Astrocyte of the cerebellum (primary cell): ENCODE results near the gene EHBP1L1.

Source experiments
- DNase-seq: peaks from one replicate; pipeline ENCODE4 v3.0.0-alpha.2; 2011; ENCODE audit warnings: low read depth
- H3K4me3 ChIP-seq: 2 replicates; pipeline ENCODE4 v1.5.1; 2011; ENCODE audit warnings: mild to moderate bottlenecking, low read depth, low read length, moderate library complexity
- in situ Hi-C: cut with HindIII; loops from 2 replicates; pipeline ENCODE4 v1.10.0; 2017; ENCODE audit warnings: low sequenced_read_pairs
- TF ChIP-seq, protein P1 (sequence below): IDR thresholded peaks from 2 replicates; pipeline ENCODE4 v1.5.1; 2012; ENCODE audit warnings: low read length, low read depth, moderate library complexity, mild to moderate bottlenecking; ENCODE audit errors: missing control alignments

EHBP1L1 gene

GRCh38 chr11:65599216-65599954, 23.5 kb downstream of the EHBP1L1 start:
- no peak overlapping the region for H3K4me3 ChIP-seq
- in situ Hi-C loops = no loop called here

GRCh38 chr11:65599955-65600246, 24.0 kb downstream of the EHBP1L1 start:
- in situ Hi-C loops = no loop called here
- no peak for DNase-seq
- H3K4me3 ChIP-seq = no peak overlapping the region
- TF ChIP-seq, protein P1, sequence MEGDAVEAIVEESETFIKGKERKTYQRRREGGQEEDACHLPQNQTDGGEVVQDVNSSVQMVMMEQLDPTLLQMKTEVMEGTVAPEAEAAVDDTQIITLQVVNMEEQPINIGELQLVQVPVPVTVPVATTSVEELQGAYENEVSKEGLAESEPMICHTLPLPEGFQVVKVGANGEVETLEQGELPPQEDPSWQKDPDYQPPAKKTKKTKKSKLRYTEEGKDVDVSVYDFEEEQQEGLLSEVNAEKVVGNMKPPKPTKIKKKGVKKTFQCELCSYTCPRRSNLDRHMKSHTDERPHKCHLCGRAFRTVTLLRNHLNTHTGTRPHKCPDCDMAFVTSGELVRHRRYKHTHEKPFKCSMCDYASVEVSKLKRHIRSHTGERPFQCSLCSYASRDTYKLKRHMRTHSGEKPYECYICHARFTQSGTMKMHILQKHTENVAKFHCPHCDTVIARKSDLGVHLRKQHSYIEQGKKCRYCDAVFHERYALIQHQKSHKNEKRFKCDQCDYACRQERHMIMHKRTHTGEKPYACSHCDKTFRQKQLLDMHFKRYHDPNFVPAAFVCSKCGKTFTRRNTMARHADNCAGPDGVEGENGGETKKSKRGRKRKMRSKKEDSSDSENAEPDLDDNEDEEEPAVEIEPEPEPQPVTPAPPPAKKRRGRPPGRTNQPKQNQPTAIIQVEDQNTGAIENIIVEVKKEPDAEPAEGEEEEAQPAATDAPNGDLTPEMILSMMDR = no peak

More at GRCh38 chr11:65599216-65599954, 23.5 kb downstream of the EHBP1L1 start:
- TF ChIP-seq, protein P1 = no peak
- no peak for DNase-seq

DNA sequence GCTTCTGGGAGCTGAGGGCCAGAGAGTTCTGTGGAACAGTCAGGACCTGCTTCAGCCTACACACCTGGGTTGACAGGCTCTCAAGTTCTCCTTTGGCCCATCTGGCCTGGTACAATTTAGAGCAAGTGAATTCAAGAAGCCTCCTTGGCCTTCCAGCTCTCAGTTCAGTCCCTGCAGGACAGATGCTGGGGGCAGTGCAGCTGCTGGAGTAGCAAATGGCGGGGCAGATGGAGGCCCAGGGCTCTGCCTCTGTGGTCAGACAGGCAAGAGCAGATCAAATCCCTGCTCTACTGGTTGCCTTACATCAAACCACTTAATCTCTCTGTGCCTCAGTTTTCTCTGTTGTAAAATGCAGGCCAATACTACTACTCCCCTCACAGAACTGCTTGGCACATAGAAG, 28.4 kb downstream of the EHBP1L1 start:
- H3K4me3 ChIP-seq = no peak overlapping the region
- no peak for DNase-seq
- in situ Hi-C loops = no loop called here
- TF ChIP-seq, protein P1 = no peak

DNA sequence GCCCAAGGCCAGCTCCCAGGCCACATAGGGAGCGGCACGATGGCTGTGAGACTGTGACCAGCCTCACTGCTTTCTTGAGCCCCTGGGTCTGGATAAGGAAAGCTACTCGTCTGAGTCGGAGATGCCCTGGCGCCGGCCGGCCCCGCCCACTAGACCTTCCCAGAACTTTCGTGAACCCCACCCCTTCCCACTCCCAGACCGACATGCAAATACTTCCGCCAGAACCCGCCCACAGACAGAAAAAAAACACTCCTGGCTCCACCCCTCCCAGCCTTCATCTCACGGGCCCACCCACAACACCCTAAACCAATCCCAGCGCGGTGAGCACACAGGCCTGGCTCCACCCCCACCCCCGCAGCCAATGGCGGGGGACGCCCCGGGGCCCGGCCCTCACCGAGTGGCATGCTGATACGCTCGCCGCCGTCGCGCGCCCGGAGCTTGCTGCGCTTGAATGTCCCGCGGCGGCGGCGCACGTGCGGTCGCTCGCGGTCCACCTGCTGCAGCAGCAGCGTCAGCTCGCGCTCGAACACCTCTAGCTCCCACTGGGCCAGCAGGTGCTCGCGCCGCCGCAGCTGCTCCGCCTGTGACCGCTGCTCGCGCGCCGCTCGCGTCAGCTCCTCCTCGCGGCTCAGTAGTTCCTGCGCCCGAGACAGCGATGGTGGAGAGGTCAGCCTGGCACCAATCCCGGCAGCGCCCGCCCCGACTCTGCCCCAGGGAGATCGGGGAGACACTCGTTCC, 31.2 kb downstream of the EHBP1L1 start:
- TF ChIP-seq, protein P1 = no peak
- DNase-seq = peak; percentile 89
- H3K4me3 ChIP-seq = peak overlapping the region; percentile 14
- in situ Hi-C loops = no loop called here

- TF ChIP-seq, protein P1 = no peak
- H3K4me3 ChIP-seq = peak overlapping the region; percentile 14
- in situ Hi-C loops = no loop called here
- no peak for DNase-seq
Observed at GRCh38 chr11:65607614-65608426, 32.0 kb downstream of the EHBP1L1 start.

GRCh38 chr11:65609229-65609628, 33.4 kb downstream of the EHBP1L1 start:
- H3K4me3 ChIP-seq = no peak overlapping the region
- no peak for DNase-seq
- TF ChIP-seq, protein P1 = no peak
- in situ Hi-C loops = no loop called here
